DND-41 (cell line): ENCODE data around the gene STK36.

Experiments used
- EZH2 ChIP-seq: IDR thresholded peaks from 3 replicates; pipeline ENCODE4 v1.6.1; 2012; ENCODE audit warnings: borderline replicate concordance, low read depth, mild to moderate bottlenecking, moderate library complexity, low read length, inconsistent platforms; ENCODE audit not compliant: severe bottlenecking
- TF ChIP-seq, protein P1 (sequence below): IDR thresholded peaks from 2 replicates; pipeline ENCODE4 v1.5.1; 2012; ENCODE audit warnings: borderline replicate concordance, low read length, moderate library complexity, mild to moderate bottlenecking; ENCODE audit not compliant: poor library complexity, severe bottlenecking; ENCODE audit errors: extremely low read depth

DNA sequence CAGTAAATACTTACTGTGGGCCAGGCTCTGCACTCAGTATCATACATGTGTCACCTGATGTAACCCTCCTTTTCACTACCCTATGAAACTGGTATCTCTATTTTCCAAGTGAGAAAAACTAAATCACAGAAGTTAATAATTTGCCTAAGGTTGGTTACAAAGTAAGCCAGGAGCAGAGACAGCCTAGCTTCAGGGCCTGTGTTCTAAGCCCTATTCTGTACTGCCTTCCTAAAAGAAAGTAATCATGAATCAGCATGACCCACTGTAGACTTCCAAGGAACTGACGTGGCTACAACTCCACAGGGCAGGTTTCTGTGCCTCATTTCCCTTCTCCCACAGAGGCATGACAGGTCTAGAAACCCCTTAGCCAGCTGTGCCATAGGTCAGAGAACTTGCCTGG, 26.8 kb upstream of the STK36 start:
- TF ChIP-seq, protein P1, sequence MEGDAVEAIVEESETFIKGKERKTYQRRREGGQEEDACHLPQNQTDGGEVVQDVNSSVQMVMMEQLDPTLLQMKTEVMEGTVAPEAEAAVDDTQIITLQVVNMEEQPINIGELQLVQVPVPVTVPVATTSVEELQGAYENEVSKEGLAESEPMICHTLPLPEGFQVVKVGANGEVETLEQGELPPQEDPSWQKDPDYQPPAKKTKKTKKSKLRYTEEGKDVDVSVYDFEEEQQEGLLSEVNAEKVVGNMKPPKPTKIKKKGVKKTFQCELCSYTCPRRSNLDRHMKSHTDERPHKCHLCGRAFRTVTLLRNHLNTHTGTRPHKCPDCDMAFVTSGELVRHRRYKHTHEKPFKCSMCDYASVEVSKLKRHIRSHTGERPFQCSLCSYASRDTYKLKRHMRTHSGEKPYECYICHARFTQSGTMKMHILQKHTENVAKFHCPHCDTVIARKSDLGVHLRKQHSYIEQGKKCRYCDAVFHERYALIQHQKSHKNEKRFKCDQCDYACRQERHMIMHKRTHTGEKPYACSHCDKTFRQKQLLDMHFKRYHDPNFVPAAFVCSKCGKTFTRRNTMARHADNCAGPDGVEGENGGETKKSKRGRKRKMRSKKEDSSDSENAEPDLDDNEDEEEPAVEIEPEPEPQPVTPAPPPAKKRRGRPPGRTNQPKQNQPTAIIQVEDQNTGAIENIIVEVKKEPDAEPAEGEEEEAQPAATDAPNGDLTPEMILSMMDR, result no peak
- no peak for TF ChIP-seq EZH2
